ENCODE measurements around the gene CHD8. TPM values are rescaled to one million over a fixed set of nuclear protein-coding genes. Genes with fewer than 3 reads are reported as not detected.
A peak's percentile ranks its signal among the peaks of the same experiment; 100 is the strongest.

The CHD8 gene
- total RNA-seq, 1 donor: 55.4 TPM

GRCh38 chr14:21383848-21384493, 72.0 kb downstream of the CHD8 start, which contains the start of gene SUPT16H:
Gene SUPT16H (minus strand): TSS chr14:21384019. CDS start chr14:21383927, 92 bp downstream.
- H3K36me3 ChIP-seq (ENCODE audit: insufficient read depth, low read length): peaks cover 27% of the 10 kb centered on the region
- peaks cover 47% of the 10 kb centered on the region for H3K79me2 ChIP-seq (ENCODE audit: insufficient read depth, low read length)
- no peaks in the 10 kb centered on the region for H3K27me3 ChIP-seq (ENCODE audit: insufficient read depth, low read length)
- H2AFZ ChIP-seq (ENCODE audit: low read length): peak within 1 kb of the TSS; percentile 86
- peak within 1 kb of the TSS; percentile 92 for H3K4me3 ChIP-seq (ENCODE audit: insufficient read depth, low read length)
- H4K20me1 ChIP-seq (ENCODE audit: insufficient read depth, low read length): peaks cover 10% of the 10 kb centered on the region
- peak; percentile 93 for DNase-seq (ENCODE audit: insufficient read length, low spot score, missing footprints)
- H3K4me2 ChIP-seq (ENCODE audit: insufficient read depth, low read length): peak within 1 kb of the TSS; percentile 90
- H3K4me1 ChIP-seq (ENCODE audit: insufficient read depth, low read length): peaks cover 20% of the 10 kb centered on the region
- no peak for TF ChIP-seq CTCF (IDR thresholded peaks at IDR 0.05; ENCODE audit: extremely low read depth, low read depth, low read length)
- H3K27ac ChIP-seq (ENCODE audit: low read depth, low read length): peak within 1 kb of the TSS; percentile 100
- no peaks in the 10 kb centered on the region for H3K9me3 ChIP-seq (ENCODE audit: low read depth, low read length)

GRCh38 chr14:21382886-21383847, 72.8 kb downstream of the CHD8 start:
- Histone ChIP-seq H3K27me3 (ENCODE audit: insufficient read depth, low read length) (no peaks in the 10 kb centered on the region), H3K4me2 (ENCODE audit: insufficient read depth, low read length) (peak overlapping the region; percentile 90), H3K27ac (ENCODE audit: low read depth, low read length) (peak overlapping the region; percentile 100), H4K20me1 (ENCODE audit: insufficient read depth, low read length) (peaks cover 10% of the 10 kb centered on the region), H3K36me3 (ENCODE audit: insufficient read depth, low read length) (peaks cover 20% of the 10 kb centered on the region), H3K79me2 (ENCODE audit: insufficient read depth, low read length) (peaks cover 55% of the 10 kb centered on the region), H3K9me3 (ENCODE audit: low read depth, low read length) (no peaks in the 10 kb centered on the region), H3K4me1 (ENCODE audit: insufficient read depth, low read length) (peaks cover 20% of the 10 kb centered on the region), H2AFZ (ENCODE audit: low read length) (peak overlapping the region; percentile 86), H3K4me3 (ENCODE audit: insufficient read depth, low read length) (peak overlapping the region; percentile 92)
- DNase-seq (ENCODE audit: insufficient read length, low spot score, missing footprints): peak; percentile 68
- no peak for TF ChIP-seq CTCF (IDR thresholded peaks at IDR 0.05; ENCODE audit: extremely low read depth, low read depth, low read length)

GRCh38 chr14:21382095-21382494, 73.8 kb downstream of the CHD8 start:
- no peak for TF ChIP-seq CTCF (IDR thresholded peaks at IDR 0.05; ENCODE audit: extremely low read depth, low read depth, low read length)
- Histone ChIP-seq H3K4me3 (ENCODE audit: insufficient read depth, low read length) (peak overlapping the region; percentile 11), H3K36me3 (ENCODE audit: insufficient read depth, low read length) (peaks cover 14% of the 10 kb centered on the region), H3K9me3 (ENCODE audit: low read depth, low read length) (no peaks in the 10 kb centered on the region), H3K27ac (ENCODE audit: low read depth, low read length) (peak overlapping the region; percentile 100), H2AFZ (ENCODE audit: low read length) (no peak overlapping the region), H4K20me1 (ENCODE audit: insufficient read depth, low read length) (peaks cover 10% of the 10 kb centered on the region), H3K4me2 (ENCODE audit: insufficient read depth, low read length) (peak overlapping the region; percentile 90), H3K79me2 (ENCODE audit: insufficient read depth, low read length) (peaks cover 66% of the 10 kb centered on the region), H3K4me1 (ENCODE audit: insufficient read depth, low read length) (peaks cover 20% of the 10 kb centered on the region), H3K27me3 (ENCODE audit: insufficient read depth, low read length) (no peaks in the 10 kb centered on the region)
- DNase-seq (ENCODE audit: insufficient read length, low spot score, missing footprints): no peak

GRCh38 chr14:21379338-21379737, 76.6 kb downstream of the CHD8 start:
- H4K20me1 ChIP-seq (ENCODE audit: insufficient read depth, low read length): peaks cover 14% of the 10 kb centered on the region
- no peak for TF ChIP-seq CTCF (IDR thresholded peaks at IDR 0.05; ENCODE audit: extremely low read depth, low read depth, low read length)
- H2AFZ ChIP-seq (ENCODE audit: low read length): no peak overlapping the region
- H3K36me3 ChIP-seq (ENCODE audit: insufficient read depth, low read length): no peaks in the 10 kb centered on the region
- H3K27ac ChIP-seq (ENCODE audit: low read depth, low read length): no peak overlapping the region
- H3K27me3 ChIP-seq (ENCODE audit: insufficient read depth, low read length): no peaks in the 10 kb centered on the region
- DNase-seq (ENCODE audit: insufficient read length, low spot score, missing footprints): no peak
- H3K4me1 ChIP-seq (ENCODE audit: insufficient read depth, low read length): peaks cover 12% of the 10 kb centered on the region
- H3K79me2 ChIP-seq (ENCODE audit: insufficient read depth, low read length): peaks cover 94% of the 10 kb centered on the region
- no peak overlapping the region for H3K4me2 ChIP-seq (ENCODE audit: insufficient read depth, low read length)
- no peak overlapping the region for H3K4me3 ChIP-seq (ENCODE audit: insufficient read depth, low read length)
- H3K9me3 ChIP-seq (ENCODE audit: low read depth, low read length): no peaks in the 10 kb centered on the region

Data from osteoblast (primary cell).